Thyroid gland (tissue), 4 donors: ENCODE data around the gene WDR81. TPM values are rescaled to one million over a fixed set of nuclear protein-coding genes. Genes with fewer than 3 reads are reported as not detected.
"Not testable (repeated sequence)": the region's sequence is repeated elsewhere in the genome, so short reads cannot be mapped to it uniquely, and the experiment has no call there.

Experiments
- DNase-seq, 2 donors: peaks; one replicate each; pipeline ENCODE4 v3.0.0-alpha.2; 2019
- H3K27ac ChIP-seq, 3 donors: fragments of 200-600 bp; sonication (generic); 1 replicate in 2 of 3; 2 replicates in 1 of 3; pipeline ENCODE4 v1.5.1; 2016 to 2019; ENCODE audit warnings: mild to moderate bottlenecking in 1 of 3, moderate library complexity in 1 of 3
- H3K27me3 ChIP-seq: fragments of 200-600 bp; sonication (generic); one replicate; pipeline ENCODE4 v1.5.1; 2019
- H3K36me3 ChIP-seq, 2 donors: fragments of 200-600 bp; sonication (generic); one replicate each; pipeline ENCODE4 v1.5.1; 2016 to 2019
- H3K4me1 ChIP-seq, 2 donors: fragments of 200-600 bp; sonication (generic); one replicate each; pipeline ENCODE4 v1.5.1; 2017 to 2019
- H3K4me3 ChIP-seq, 3 donors: fragments of 200-600 bp; sonication (generic); replicated peaks in 1 of 3; 1 replicate in 2 of 3; 2 replicates in 1 of 3; pipeline ENCODE4 v1.5.1; 2016; ENCODE audit warnings: mild to moderate bottlenecking in 1 of 3
- H3K9me3 ChIP-seq: fragments of 200-600 bp; sonication (generic); one replicate; pipeline ENCODE4 v1.5.1; 2017
- CTCF ChIP-seq, 6 experiments: fragments of 200-600 bp in 3 of 6; fragments of 450-650 bp in 3 of 6; sonication (generic) in 3 of 6; IDR thresholded peaks; one replicate each; pipeline ENCODE4 v1.5.1; 2016 to 2019; ENCODE audit warnings: antibody characterized with exemption in 6 of 6, mild to moderate bottlenecking in 2 of 6, inconsistent platforms in 1 of 6, moderate library complexity in 1 of 6
- POLR2A ChIP-seq, 2 donors: fragments of 450-650 bp; IDR thresholded peaks; one replicate each; pipeline ENCODE4 v1.6.1; 2017; ENCODE audit warnings: antibody characterized with exemption in 2 of 2, mild to moderate bottlenecking in 2 of 2, moderate library complexity in 1 of 2
- WGBS, 2 donors: methylation state at CpG; one replicate each; pipeline ENCODE4 v1.1.5; 2017; 5-methylcytosine and 5-hydroxymethylcytosine counted together
- intact Hi-C: fragments of 100-400 bp; cut with DNase I; formaldehyde crosslinking; loops from one replicate; pipeline ENCODE4 v1.15.1; 2023
- total RNA-seq, 4 donors: library from RNA; depleted of rRNA; stranded (reverse); fragments of >200 nt; gene quantifications; one replicate each; pipeline ENCODE4 v1.2.3, GENCODE V29; 2016

Gene WDR81
- total RNA-seq: 10 to 100 TPM; 25.6 to 31.0 (median 30.3) TPM

- H3K27me3 ChIP-seq: no peaks in the 10 kb centered on the region
- no peaks in the 10 kb centered on the region for H3K9me3 ChIP-seq
- peak within 1 kb of the TSS; percentile 70 to 91 (median 91) for H3K27ac ChIP-seq
- TF ChIP-seq POLR2A (IDR thresholded peaks at IDR 0.05) (peak in 1 of 2 donors; percentile 57), CTCF (IDR thresholded peaks at IDR 0.05) (peak in 1 of 6 experiments; percentile 11)
- H3K4me1 ChIP-seq: peaks cover 14 to 24% of the 10 kb centered on the region in 2 donors
- H3K36me3 ChIP-seq: peaks cover 9 to 11% of the 10 kb centered on the region in 2 donors
- WGBS, 2 donors: 0 to 4% methylated on average over 2 to 8 of the region's 57 CpGs
- peak within 1 kb of the TSS; percentile 11 to 63 (median 26) for H3K4me3 ChIP-seq
- peak; percentile 91 to 94 for DNase-seq
- intact Hi-C loops: loop anchor here (5.0 kb wide), 1 partner anchor 318 kb away; the partner anchor contains the start of gene OVCA2
These were observed at the start of gene WDR81 for GRCh38 chr17:1724351-1724868. WDR81 (plus strand) TSS chr17:1724704; CDS start chr17:1724960, 256 bp downstream.

DNA sequence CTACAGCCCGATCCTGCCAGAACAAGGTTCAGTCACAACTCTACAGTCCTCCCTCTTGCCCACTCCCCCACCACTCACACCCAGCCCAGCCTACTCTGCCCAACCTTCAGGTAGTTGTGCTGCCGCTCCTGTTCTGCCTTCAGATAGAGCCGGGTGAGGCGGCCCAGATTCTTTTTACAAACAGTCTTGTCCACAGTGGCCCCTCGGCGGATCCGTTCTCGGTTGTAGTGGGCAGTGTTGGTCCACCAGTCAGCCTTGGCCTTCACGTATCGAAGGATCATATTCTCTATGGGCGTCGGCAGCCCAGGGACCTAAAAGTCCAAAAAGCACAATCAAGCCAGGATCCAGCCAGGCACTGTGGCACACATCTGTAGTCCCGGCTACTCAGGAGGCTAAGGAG lies 48.1 kb upstream of the WDR81 start:
- WGBS, 2 donors: 94 to 97% methylated on average over 13 of the region's 13 CpGs
- no peaks in the 10 kb centered on the region for H3K27me3 ChIP-seq
- H3K9me3 ChIP-seq: no peaks in the 10 kb centered on the region
- TF ChIP-seq CTCF (IDR thresholded peaks at IDR 0.05) (no peak), POLR2A (IDR thresholded peaks at IDR 0.05) (no peak)
- intact Hi-C loops: no loop called here
- H3K4me1 ChIP-seq: no peaks in the 10 kb centered on the region
- no peak overlapping the region for H3K4me3 ChIP-seq
- H3K36me3 ChIP-seq: peaks cover 98 to 99% of the 10 kb centered on the region in 2 donors
- DNase-seq: no peak
- H3K27ac ChIP-seq: no peak overlapping the region

DNA sequence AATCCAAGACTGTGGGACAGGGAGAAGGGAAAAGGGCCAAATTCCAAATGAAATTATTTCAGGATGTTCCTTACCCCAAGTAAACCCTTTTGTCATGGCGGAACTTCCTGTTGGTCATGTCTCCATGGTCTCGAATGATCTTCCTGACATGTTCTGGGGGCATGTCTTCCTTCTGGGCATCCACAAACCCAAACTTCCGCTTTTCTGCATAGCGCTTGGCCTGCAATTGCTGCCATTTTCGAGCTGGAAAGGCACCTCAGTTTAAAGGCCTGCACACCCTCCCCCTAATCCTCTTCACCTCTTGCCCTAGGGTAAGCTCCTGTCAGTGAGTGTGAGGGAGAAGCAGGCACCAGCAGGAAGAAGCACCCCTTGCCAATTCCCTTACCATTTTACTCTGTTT lies 41.0 kb upstream of the WDR81 start:
- intact Hi-C loops: no loop called here
- H3K27ac ChIP-seq: peak overlapping the region in 1 of 3 donors; percentile 95
- peaks cover 8 to 15% of the 10 kb centered on the region in 2 donors for H3K4me1 ChIP-seq
- peaks cover 41 to 44% of the 10 kb centered on the region in 2 donors for H3K36me3 ChIP-seq
- no peaks in the 10 kb centered on the region for H3K9me3 ChIP-seq
- no peak for DNase-seq
- H3K4me3 ChIP-seq: peak overlapping the region in 2 of 3 donors; percentile 66 to 74
- no peaks in the 10 kb centered on the region for H3K27me3 ChIP-seq
- no peak for TF ChIP-seq POLR2A (IDR thresholded peaks at IDR 0.05)
- no peak for TF ChIP-seq CTCF (IDR thresholded peaks at IDR 0.05)
- 80 to 85% methylated on average over 5 of the region's 5 CpGs for WGBS, 2 donors

GRCh38 chr17:1684378-1685189 lies 39.9 kb upstream of the WDR81 start, which contains the start of gene PRPF8:
PRPF8 (minus strand) TSS chr17:1684867; CDS start chr17:1684571, 296 bp downstream.
- intact Hi-C loops: no loop called here
- TF ChIP-seq POLR2A (IDR thresholded peaks at IDR 0.05) (peak; percentile 79 to 97), CTCF (IDR thresholded peaks at IDR 0.05) (no peak)
- Histone ChIP-seq H3K27me3 (no peaks in the 10 kb centered on the region), H3K36me3 (peaks cover 30 to 33% of the 10 kb centered on the region in 2 donors), H3K4me3 (peak within 1 kb of the TSS; percentile 66 to 74 (median 67)), H3K4me1 (peaks cover 8 to 15% of the 10 kb centered on the region in 2 donors), H3K9me3 (no peaks in the 10 kb centered on the region), H3K27ac (peak within 1 kb of the TSS; percentile 86 to 95 (median 91))
- 0% methylated on average over 40 to 41 of the region's 72 CpGs for WGBS, 2 donors
- DNase-seq: peak; percentile 98 to 99

GRCh38 chr17:1686086-1686485 lies 38.4 kb upstream of the WDR81 start:
- TF ChIP-seq POLR2A (IDR thresholded peaks at IDR 0.05) (no peak), CTCF (IDR thresholded peaks at IDR 0.05) (no peak)
- no peak for DNase-seq
- H3K4me1 ChIP-seq: peaks cover 8 to 15% of the 10 kb centered on the region in 2 donors
- H3K27ac ChIP-seq: no peak overlapping the region
- H3K36me3 ChIP-seq: peaks cover 15 to 18% of the 10 kb centered on the region in 2 donors
- no peak overlapping the region for H3K4me3 ChIP-seq
- H3K27me3 ChIP-seq: no peaks in the 10 kb centered on the region
- no peaks in the 10 kb centered on the region for H3K9me3 ChIP-seq
- 91 to 92% methylated on average over 7 of the region's 7 CpGs for WGBS, 2 donors
- intact Hi-C loops: no loop called here

DNA sequence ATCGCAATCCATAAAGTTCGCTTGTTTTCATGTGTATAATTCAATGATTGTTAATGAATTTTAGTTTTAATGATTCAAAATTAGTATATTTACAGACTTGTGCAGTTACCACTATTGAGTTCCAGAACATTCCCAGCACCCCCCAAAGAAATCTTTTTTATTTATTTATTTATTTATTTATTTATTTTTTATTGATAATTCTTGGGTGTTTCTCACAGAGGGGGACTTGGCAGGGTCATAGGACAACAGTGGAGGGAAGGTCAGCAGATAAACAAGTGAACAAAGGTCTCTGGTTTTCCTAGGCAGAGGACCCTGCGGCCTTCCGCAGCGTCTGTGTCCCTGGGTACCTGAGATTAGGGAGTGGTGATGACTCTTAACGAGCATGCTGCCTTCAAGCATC lies 36.1 kb upstream of the WDR81 start:
- H3K36me3 ChIP-seq, H3K27ac ChIP-seq, H3K9me3 ChIP-seq, DNase-seq, H3K4me1 ChIP-seq, H3K4me3 ChIP-seq, H3K27me3 ChIP-seq, intact Hi-C loops: not testable (repeated sequence)
- 64 to 66% methylated on average over 6 of the region's 6 CpGs for WGBS, 2 donors
